A549 (cell line): ENCODE results near the gene APOC1. TPM values are rescaled to one million over a fixed set of nuclear protein-coding genes. Genes with fewer than 3 reads are reported as not detected.
A peak's percentile ranks its signal among the peaks of the same experiment; 100 is the strongest.
"Not testable (repeated sequence)": the region's sequence is repeated elsewhere in the genome, so short reads cannot be mapped to it uniquely, and the experiment has no call there.

Experiments used
- ATAC-seq, 2 experiments: fragments of 200-7000 bp in 1 of 2; fragments of >200 bp in 1 of 2; cut with Nextera tagmentation in 1 of 2; cut with Tn5 transposase in 1 of 2; 3 replicates each; pipeline versions ENCODE4 v1.8.0 to v1.9.1; 2018 to 2020; ENCODE audit warnings: mild to moderate bottlenecking in 1 of 2, moderate library complexity in 1 of 2
- CTCF ChIA-PET: fragments of 300-600 bp; sonication (Branson Sonifier 250); formaldehyde crosslinking; extraction: SDS; loops from one replicate; lab custom pipeline; 2021; ENCODE audit warnings: antibody characterized with exemption, inconsistent platforms; lab: Yijun Ruan, JAX
- POLR2A ChIA-PET: fragments of 350-600 bp; formaldehyde crosslinking; extraction: SDS; loops from one replicate; lab custom pipeline; 2021; ENCODE audit warnings: antibody characterized with exemption, inconsistent platforms; lab: Yijun Ruan, JAX
- DNase-seq, 2 experiments: peaks; one replicate each; pipeline versions ENCODE4 v3.0.0 to v3.0.0-alpha.2; 2011 to 2016; ENCODE audit warnings: low read depth in 1 of 2, low spot score in 1 of 2
- FAIRE-seq: peaks from 2 replicates; lab custom pipeline; 2011; peaks lifted over from hg19 to GRCh38; lab: Jason Lieb, UNC
- H3K27ac ChIP-seq, 2 experiments: fragments of >200 bp; sonication (Bioruptor Twin); formaldehyde crosslinking; 3 replicates each; pipeline ENCODE4 v1.5.1; 2016 to 2017
- H3K4me1 ChIP-seq: fragments of >200 bp; sonication (Bioruptor Twin); formaldehyde crosslinking; 3 replicates; pipeline ENCODE4 v1.6.1; 2016
- H3K4me2 ChIP-seq: fragments of >200 bp; sonication (Bioruptor Twin); formaldehyde crosslinking; 3 replicates; pipeline ENCODE4 v1.6.1; 2016
- H3K4me3 ChIP-seq: fragments of >200 bp; sonication (Bioruptor Twin); formaldehyde crosslinking; 3 replicates; pipeline ENCODE4 v1.5.1; 2016
- H3K9me3 ChIP-seq: fragments of >200 bp; sonication (Bioruptor Twin); formaldehyde crosslinking; 3 replicates; pipeline ENCODE4 v1.6.1; 2016
- CBX2 ChIP-seq: fragments of 200-600 bp; sonication (generic); IDR thresholded peaks from 2 replicates; pipeline ENCODE4 v1.6.1; 2016; ENCODE audit warnings: low read depth, mild to moderate bottlenecking, borderline replicate concordance
- CHD2 ChIP-seq: fragments of 150-350 bp; IDR thresholded peaks from 2 replicates; pipeline ENCODE4 v1.6.1; 2014; ENCODE audit warnings: low read length; ENCODE audit not compliant: partially characterized antibody
- CTCF ChIP-seq: fragments of >200 bp; sonication (Bioruptor Twin); formaldehyde crosslinking; IDR thresholded peaks from 3 replicates; pipeline ENCODE4 v1.5.1; 2016
- E2F6 ChIP-seq: IDR thresholded peaks from 2 replicates; pipeline ENCODE4 v1.6.1; 2012; ENCODE audit warnings: low read depth, borderline replicate concordance
- EHF ChIP-seq: fragments of 250-450 bp; sonication (Bioruptor Pico); IDR thresholded peaks from 2 replicates; pipeline ENCODE4 v1.5.0; 2020; ENCODE audit warnings: mild to moderate bottlenecking
- EHMT2 ChIP-seq: fragments of 200-600 bp; sonication (generic); IDR thresholded peaks from 2 replicates; pipeline ENCODE4 v1.6.1; 2016; ENCODE audit warnings: antibody characterized with exemption, low read depth, mild to moderate bottlenecking, moderate library complexity
- ELK1 ChIP-seq: fragments of 150-350 bp; IDR thresholded peaks from 2 replicates; pipeline ENCODE4 v1.6.1; 2014; ENCODE audit warnings: low read depth, mild to moderate bottlenecking, low read length
- EP300 ChIP-seq, 2 experiments: fragments of >200 bp; sonication (Bioruptor Twin); formaldehyde crosslinking; IDR thresholded peaks; 2 replicates in 1 of 2; 3 replicates in 1 of 2; pipeline ENCODE4 v1.6.1; 2016 to 2017
- HDAC2 ChIP-seq: fragments of 200-600 bp; sonication (generic); IDR thresholded peaks from 2 replicates; pipeline ENCODE4 v1.6.1; 2016
- MAFK ChIP-seq: fragments of 450-650 bp; IDR thresholded peaks from 2 replicates; pipeline ENCODE4 v1.6.1; 2014; ENCODE audit not compliant: partially characterized antibody
- MAX ChIP-seq: IDR thresholded peaks from 2 replicates; pipeline ENCODE4 v1.6.1; 2012
- MAZ ChIP-seq: fragments of 150-350 bp; IDR thresholded peaks from 2 replicates; pipeline ENCODE4 v1.6.1; 2014; ENCODE audit warnings: antibody characterized with exemption, low read depth, low read length, borderline replicate concordance
- MYC ChIP-seq: IDR thresholded peaks from 2 replicates; pipeline ENCODE4 v1.6.1; 2012; ENCODE audit warnings: mild to moderate bottlenecking, inconsistent platforms, low read length, improper control_type of control experiment, borderline replicate concordance
- NR3C1 ChIP-seq: fragments of >200 bp; sonication (Bioruptor Twin); formaldehyde crosslinking; IDR thresholded peaks from 3 replicates; pipeline ENCODE4 v1.6.1; 2017
- PBX3 ChIP-seq: IDR thresholded peaks from 2 replicates; pipeline ENCODE4 v1.6.1; 2012
- POLR2A ChIP-seq: IDR thresholded peaks from 2 replicates; pipeline ENCODE4 v1.6.1; 2012; ENCODE audit warnings: mild to moderate bottlenecking, low read length
- POLR2AphosphoS2 ChIP-seq: conservative IDR thresholded peaks from 2 replicates; pipeline ENCODE4 v1.6.1; 2012; ENCODE audit warnings: low read length, improper control_type of control experiment, inconsistent platforms
- RARB ChIP-seq: fragments of 250-450 bp; sonication (Bioruptor Pico); IDR thresholded peaks from 2 replicates; pipeline ENCODE4 v1.8.0; 2021; ENCODE audit warnings: mild to moderate bottlenecking, moderate library complexity
- RCOR1 ChIP-seq: fragments of 150-350 bp; IDR thresholded peaks from 2 replicates; pipeline ENCODE4 v1.6.1; 2014; ENCODE audit warnings: antibody characterized with exemption, low read length, low read depth
- RFX5 ChIP-seq: fragments of 450-650 bp; IDR thresholded peaks from 2 replicates; pipeline ENCODE4 v1.7.1; 2014; ENCODE audit warnings: antibody characterized with exemption, mild to moderate bottlenecking, moderate library complexity
- RNF2 ChIP-seq: fragments of 200-600 bp; sonication (generic); IDR thresholded peaks from 2 replicates; pipeline ENCODE4 v1.6.1; 2016; ENCODE audit warnings: low read depth, mild to moderate bottlenecking, antibody characterized with exemption, moderate library complexity, borderline replicate concordance
- SREBF2 ChIP-seq: fragments of 450-650 bp; IDR thresholded peaks from 2 replicates; pipeline ENCODE4 v1.6.1; 2014; ENCODE audit warnings: mild to moderate bottlenecking, moderate library complexity
- TFCP2L1 ChIP-seq: fragments of 250-450 bp; sonication (Bioruptor Pico); IDR thresholded peaks from 2 replicates; pipeline ENCODE4 v1.5.0; 2021; ENCODE audit warnings: mild to moderate bottlenecking
- USF2 ChIP-seq: fragments of 450-650 bp; IDR thresholded peaks from 2 replicates; pipeline ENCODE4 v1.6.1; 2014; ENCODE audit warnings: antibody characterized with exemption
- ZFP36 ChIP-seq: fragments of 450-650 bp; IDR thresholded peaks from 2 replicates; pipeline ENCODE4 v1.6.1; 2014; ENCODE audit warnings: borderline replicate concordance; ENCODE audit not compliant: partially characterized antibody
- ZSCAN20 ChIP-seq: fragments of 250-450 bp; sonication (Bioruptor Pico); IDR thresholded peaks from 2 replicates; pipeline ENCODE4 v1.8.0; 2022; ENCODE audit warnings: mild to moderate bottlenecking, moderate library complexity
- WGBS: methylation state at CpG from one replicate; pipeline ENCODE4 v1.1.6; 2017; ENCODE audit errors: missing lambda C conversion rate; 5-methylcytosine and 5-hydroxymethylcytosine counted together
- polyA plus RNA-seq, 4 experiments: library from polyadenylated mRNA; depleted of rRNA in 3 of 4; stranded (reverse); fragments of >200 nt; fragmentation: RNase III in 1 of 4; extraction: RNeasy Plus Mini Kit Qiagen cat#74134 plus additional on column Dnase treatment in 1 of 4; gene quantifications; 2 replicates in 3 of 4; 3 replicates in 1 of 4; pipeline ENCODE4 v1.2.3, GENCODE V29; 2011 to 2017

APOC1 gene
- polyA plus RNA-seq, 2 of the 4 experiments (the other 2 are of a cell fraction): 88.7 to 196 TPM

GRCh38 chr19:44925114-44925891 lies 10.9 kb downstream of the APOC1 start:
- TF ChIP-seq E2F6 (no peak), TFCP2L1 (CRISPR knock-in tag) (no peak), USF2 (no peak), ZSCAN20 (CRISPR knock-in tag) (no peak), EHMT2 (no peak), RNF2 (no peak), POLR2A (no peak), HDAC2 (no peak), RARB (CRISPR knock-in tag) (no peak), MAZ (no peak), CHD2 (no peak), EHF (no peak), ZFP36 (no peak), POLR2AphosphoS2 (no peak), ELK1 (no peak), RCOR1 (no peak), NR3C1 (no peak)
- TF ChIP-seq, all 56 proteins: peak for 0
- 87% methylated on average over 8 of the region's 8 CpGs for WGBS
- Histone ChIP-seq H3K27ac (no peak overlapping the region), H3K4me2 (no peak overlapping the region), H3K9me3 (no peaks in the 10 kb centered on the region), H3K4me1 (peaks cover 15% of the 10 kb centered on the region; the same call in 2 of the 3 replicates), H3K4me3 (no peak overlapping the region)
- no peak for ATAC-seq
- ChIA-PET POLR2A (no interaction called here), CTCF (interaction anchor here (0.6 to 3.4 kb wide), 9 partner anchors 11 to 134 kb away, joined by 3 to 22 read pairs (median 4); partner anchors contain the start of gene APOC1)
- no peak for FAIRE-seq
- no peak for DNase-seq

GRCh38 chr19:44926245-44927077 lies 12.1 kb downstream of the APOC1 start:
- DNase-seq, H3K9me3 ChIP-seq: not testable (repeated sequence)
- FAIRE-seq: peak; percentile 67
- WGBS: 41% methylated on average over 18 of the region's 19 CpGs
- peak; percentile 65 to 79 for ATAC-seq
- H3K4me2 ChIP-seq: peak overlapping the region; percentile 85
- H3K4me3 ChIP-seq: peak overlapping the region; percentile 34
- H3K4me1 ChIP-seq: peaks cover 15% of the 10 kb centered on the region; the same call in 2 of the 3 replicates
- CTCF ChIA-PET: interaction anchor here (0.6 to 3.4 kb wide), 8 partner anchors 8 to 133 kb away, joined by 3 to 22 read pairs (median 5); partner anchors contain the start of gene APOC1
- POLR2A ChIA-PET: interaction anchor here (1.2 kb wide), 1 partner anchor 11 kb away, joined by 6 read pairs; no protein-coding TSS in a partner anchor
- H3K27ac ChIP-seq: peak overlapping the region; percentile 62 to 80
- TF ChIP-seq ZFP36: peak; percentile 33

GRCh38 chr19:44927746-44928145 lies 13.3 kb downstream of the APOC1 start:
- WGBS: 70% methylated on average over 5 of the region's 5 CpGs
- no peak overlapping the region for H3K4me3 ChIP-seq
- TF ChIP-seq MAFK (no peak), CTCF (no peak), PBX3 (no peak), EHMT2 (no peak), MAX (no peak), EP300 (IDR thresholded peaks at IDR 0.05) (no peak), SREBF2 (no peak), MYC (no peak), CBX2 (no peak), RFX5 (no peak)
- H3K9me3 ChIP-seq: no peaks in the 10 kb centered on the region
- ChIA-PET POLR2A (no interaction called here), CTCF (interaction anchor here (0.7 to 1.8 kb wide), 2 partner anchors 9 to 42 kb away, joined by 3 to 6 read pairs; no protein-coding TSS in a partner anchor)
- ATAC-seq (no peak), FAIRE-seq (no peak), DNase-seq (no peak)
- peak overlapping the region in 1 of 2 experiments; percentile 80; a peak in 3 of 6 replicates for H3K27ac ChIP-seq
- H3K4me2 ChIP-seq: no peak overlapping the region
- peaks cover 15% of the 10 kb centered on the region; the same call in 2 of the 3 replicates for H3K4me1 ChIP-seq
